CD4-positive, alpha-beta T cell (primary cell): ENCODE results near the gene CMAS. TPM values are rescaled to one million over a fixed set of nuclear protein-coding genes. Genes with fewer than 3 reads are reported as not detected.

Source experiments
- ATAC-seq: fragments of 200-7000 bp; cut with Tn5 transposase; one replicate; pipeline ENCODE4 v1.10.0; 2022; ENCODE audit warnings: mild to moderate bottlenecking; ENCODE audit not compliant: poor library complexity
- CTCF ChIA-PET: fragments of 350-600 bp; sonication (Branson Sonifier 250); formaldehyde crosslinking; loops from one replicate; lab custom pipeline; 2021; ENCODE audit warnings: antibody characterized with exemption, inconsistent platforms; lab: Charles Lee
- POLR2A ChIA-PET: fragments of 350-600 bp; sonication (Branson Sonifier 250); formaldehyde crosslinking; loops from one replicate; lab custom pipeline; 2021; ENCODE audit warnings: antibody characterized with exemption, inconsistent platforms; lab: Charles Lee
- DNase-seq, 14 experiments: peaks; one replicate each; pipeline ENCODE4 v3.0.0-alpha.2; 2013 to 2020; ENCODE audit warnings: mixed read lengths in 2 of 14
- H3K27ac ChIP-seq, 2 donors: one replicate each; pipeline versions ENCODE4 v1.5.1 to v1.7.0; 2013; ENCODE audit warnings: low read length in 2 of 2, low read depth in 1 of 2, mild to moderate bottlenecking in 1 of 2
- H3K27me3 ChIP-seq, 2 experiments: 1 replicate in 1 of 2; 2 replicates in 1 of 2; pipeline versions ENCODE4 v1.6.1 to v1.7.0; 2013; ENCODE audit warnings: low read length in 2 of 2, control low read depth in 1 of 2, mild to moderate bottlenecking in 1 of 2, moderate library complexity in 1 of 2; ENCODE audit not compliant: insufficient read depth in 2 of 2, control insufficient read depth in 1 of 2
- H3K36me3 ChIP-seq: one replicate; pipeline ENCODE4 v1.6.1; 2013; ENCODE audit warnings: low read length, control low read depth; ENCODE audit not compliant: insufficient read depth
- H3K4me1 ChIP-seq: one replicate; pipeline ENCODE4 v1.6.1; 2013; ENCODE audit warnings: low read length, control low read depth; ENCODE audit not compliant: insufficient read depth
- H3K4me3 ChIP-seq: one replicate; pipeline ENCODE4 v1.5.1; 2013; ENCODE audit warnings: mild to moderate bottlenecking, low read length, moderate library complexity
- H3K9me3 ChIP-seq, 2 experiments: 1 replicate in 1 of 2; 2 replicates in 1 of 2; pipeline versions ENCODE4 v1.6.1 to v1.7.0; 2013; ENCODE audit warnings: low read length in 2 of 2, mild to moderate bottlenecking in 2 of 2, control low read depth in 1 of 2, moderate library complexity in 1 of 2; ENCODE audit not compliant: control insufficient read depth in 1 of 2, insufficient read depth in 1 of 2
- H3K27ac Mint-ChIP-seq: one replicate; pipeline ENCODE4 v1.8.0; 2020; ENCODE audit warnings: mixed read lengths
- H3K27me3 Mint-ChIP-seq: one replicate; pipeline ENCODE4 v1.8.0; 2021; ENCODE audit warnings: mixed read lengths
- H3K36me3 Mint-ChIP-seq: one replicate; pipeline ENCODE4 v1.8.0; 2021; ENCODE audit warnings: low read depth, mixed read lengths
- H3K4me1 Mint-ChIP-seq: one replicate; pipeline ENCODE4 v1.8.0; 2021; ENCODE audit warnings: low read depth, mixed read lengths
- H3K4me3 Mint-ChIP-seq: one replicate; pipeline ENCODE4 v1.8.0; 2020; ENCODE audit warnings: mild to moderate bottlenecking, mixed read lengths
- H3K9me3 Mint-ChIP-seq: one replicate; pipeline ENCODE4 v1.8.0; 2020; ENCODE audit warnings: mixed read lengths
- intact Hi-C, 2 experiments: fragments of 100-400 bp; cut with DNase I in 1 of 2; cut with micrococcal nuclease in 1 of 2; formaldehyde crosslinking; loops; one replicate each; pipeline versions ENCODE4 v1.15.1 to v1.9.0; 2023 to 2025; cut with DNase I, micrococcal nuclease
- total RNA-seq, 174 experiments: library from RNA in 2 of 174; stranded (reverse) in 2 of 174; gene quantifications; one replicate each; pipeline ENCODE4 v1.2.3 and lab custom pipeline; 2021 to 2026
- TF ChIP-seq, protein P1 (sequence below): fragments of 200-600 bp; IDR thresholded peaks from one replicate; pipeline ENCODE4 v1.8.0; 2022; ENCODE audit warnings: antibody characterized with exemption, mild to moderate bottlenecking

Gene CMAS
- total RNA-seq, 2 experiments from 2014 or later, result 5.5 to 7.0 TPM

DNA sequence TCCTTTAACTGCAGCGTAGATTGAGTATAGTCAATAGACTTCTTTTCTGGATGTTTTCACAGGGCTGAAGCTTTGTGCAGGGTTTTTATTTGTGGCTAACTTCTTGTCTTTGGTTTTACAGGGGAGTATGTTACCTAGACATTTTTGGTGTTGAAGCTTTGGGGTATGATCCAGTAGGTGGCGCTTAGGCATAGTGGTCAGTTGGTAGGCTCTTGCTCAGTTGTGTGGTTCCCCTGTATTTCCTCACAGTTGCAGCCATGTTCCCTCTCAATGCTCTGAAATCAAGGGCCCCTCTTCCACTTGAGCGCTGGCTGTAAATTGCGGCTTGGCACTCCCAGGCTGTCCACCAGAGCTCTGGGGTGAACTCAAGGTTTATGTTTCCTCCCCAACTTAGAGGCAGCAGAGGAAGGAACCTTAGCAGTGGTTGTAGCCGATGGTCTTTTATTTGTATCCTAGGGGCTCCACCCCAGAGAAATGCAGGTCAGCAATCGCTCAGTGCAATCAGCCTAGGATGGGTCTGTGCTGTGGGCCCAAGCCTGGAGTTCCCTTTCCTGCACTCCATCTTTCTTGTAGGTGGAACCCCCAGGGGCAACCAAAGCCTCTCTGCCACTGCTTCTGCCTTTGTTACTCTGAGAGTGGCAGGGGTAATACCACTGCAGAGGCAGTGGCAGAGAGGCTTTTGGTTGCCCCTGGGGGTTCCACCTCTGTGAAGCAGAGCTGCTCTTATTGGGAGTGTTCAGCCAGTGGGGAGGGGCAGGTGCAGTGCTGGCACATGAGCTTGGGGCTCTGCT lies 55.1 kb downstream of the CMAS start:
- Mint-ChIP-seq H3K4me1 (peaks cover 14% of the 10 kb centered on the region), H3K9me3 (no peaks in the 10 kb centered on the region)
- POLR2A ChIA-PET, result interaction anchor here (0.6 to 1.3 kb wide), 3 partner anchors 11 to 44 kb away, joined by 3 to 4 read pairs (median 4); no protein-coding TSS in a partner anchor

DNA sequence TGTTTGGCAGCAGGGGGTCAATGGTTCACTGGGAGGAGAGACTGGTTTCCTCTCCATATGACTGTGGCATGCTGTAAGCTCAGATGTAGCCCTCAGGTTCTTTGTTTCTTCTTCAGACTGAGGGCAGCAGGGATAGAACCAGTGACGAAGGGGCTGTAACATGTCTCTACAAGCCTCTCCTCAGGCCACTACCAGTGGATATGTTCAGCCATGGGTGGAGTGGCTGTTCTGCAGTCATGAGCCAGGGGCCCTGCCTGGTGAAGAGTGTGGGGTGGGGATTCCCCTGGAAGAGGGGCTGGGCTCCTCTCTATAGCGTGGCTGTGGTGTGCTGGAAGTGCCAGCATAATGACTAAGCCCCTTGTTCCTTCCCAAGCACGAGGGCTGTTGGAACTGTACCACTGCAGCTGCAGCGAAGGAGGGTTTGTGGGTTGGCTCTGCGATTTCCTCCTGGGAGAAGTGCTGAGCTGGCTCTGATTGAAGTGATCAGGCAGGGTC lies 55.8 kb downstream of the CMAS start:
- H3K27ac ChIP-seq, result no peak overlapping the region
- Mint-ChIP-seq H3K9me3 (no peaks in the 10 kb centered on the region), H3K36me3 (no peaks in the 10 kb centered on the region), H3K4me1 (peaks cover 14% of the 10 kb centered on the region), H3K4me3 (no peak overlapping the region), H3K27ac (no peak overlapping the region), H3K27me3 (no peaks in the 10 kb centered on the region)
- no peaks in the 10 kb centered on the region for H3K9me3 ChIP-seq
- ChIA-PET CTCF (interaction anchor here (1.5 to 1.6 kb wide), 2 partner anchors 234 to 342 kb away, joined by 5 to 6 read pairs; no protein-coding TSS in a partner anchor), POLR2A (interaction anchor here (0.6 to 1.3 kb wide), 3 partner anchors 10 to 234 kb away, joined by 3 to 4 read pairs (median 3); no protein-coding TSS in a partner anchor)
- no peak overlapping the region for H3K4me3 ChIP-seq
- peak in 2 of 14 experiments; percentile 32 to 43 for DNase-seq
- ATAC-seq, result no peak
- intact Hi-C loops, result loop anchor here (2.0 to 10.0 kb wide), 4 partner anchors 63 to 341 kb away; partner anchors contain the start of gene ST8SIA1 (in 1 of the 2)
- H3K4me1 ChIP-seq, result peaks cover 15% of the 10 kb centered on the region
- no peaks in the 10 kb centered on the region for H3K36me3 ChIP-seq
- TF ChIP-seq, protein P1, sequence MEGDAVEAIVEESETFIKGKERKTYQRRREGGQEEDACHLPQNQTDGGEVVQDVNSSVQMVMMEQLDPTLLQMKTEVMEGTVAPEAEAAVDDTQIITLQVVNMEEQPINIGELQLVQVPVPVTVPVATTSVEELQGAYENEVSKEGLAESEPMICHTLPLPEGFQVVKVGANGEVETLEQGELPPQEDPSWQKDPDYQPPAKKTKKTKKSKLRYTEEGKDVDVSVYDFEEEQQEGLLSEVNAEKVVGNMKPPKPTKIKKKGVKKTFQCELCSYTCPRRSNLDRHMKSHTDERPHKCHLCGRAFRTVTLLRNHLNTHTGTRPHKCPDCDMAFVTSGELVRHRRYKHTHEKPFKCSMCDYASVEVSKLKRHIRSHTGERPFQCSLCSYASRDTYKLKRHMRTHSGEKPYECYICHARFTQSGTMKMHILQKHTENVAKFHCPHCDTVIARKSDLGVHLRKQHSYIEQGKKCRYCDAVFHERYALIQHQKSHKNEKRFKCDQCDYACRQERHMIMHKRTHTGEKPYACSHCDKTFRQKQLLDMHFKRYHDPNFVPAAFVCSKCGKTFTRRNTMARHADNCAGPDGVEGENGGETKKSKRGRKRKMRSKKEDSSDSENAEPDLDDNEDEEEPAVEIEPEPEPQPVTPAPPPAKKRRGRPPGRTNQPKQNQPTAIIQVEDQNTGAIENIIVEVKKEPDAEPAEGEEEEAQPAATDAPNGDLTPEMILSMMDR, result no peak
- no peaks in the 10 kb centered on the region for H3K27me3 ChIP-seq

More for the DNA sequence above, 55.1 kb downstream of the CMAS start:
- intact Hi-C loops, result loop anchor here (2.0 to 10.0 kb wide), 4 partner anchors 64 to 341 kb away; partner anchors contain the start of gene ST8SIA1 (in 1 of the 2)
- Histone ChIP-seq H3K4me3 (no peak overlapping the region), H3K36me3 (no peaks in the 10 kb centered on the region), H3K27me3 (no peaks in the 10 kb centered on the region), H3K9me3 (no peaks in the 10 kb centered on the region), H3K27ac (no peak overlapping the region), H3K4me1 (peaks cover 15% of the 10 kb centered on the region)
- no peaks in the 10 kb centered on the region for H3K36me3 Mint-ChIP-seq
- TF ChIP-seq, protein P1, result peak; percentile 66
- DNase-seq, result peak in 9 of 14 experiments; percentile 10 to 76 (median 33)
- peak; percentile 48 for ATAC-seq
- H3K27me3 Mint-ChIP-seq, result no peaks in the 10 kb centered on the region
- CTCF ChIA-PET, result interaction anchor here (1.2 to 1.6 kb wide), 3 partner anchors 234 to 350 kb away, joined by 4 to 6 read pairs (median 5); no protein-coding TSS in a partner anchor
- no peak overlapping the region for H3K27ac Mint-ChIP-seq
- no peak overlapping the region for H3K4me3 Mint-ChIP-seq

DNA sequence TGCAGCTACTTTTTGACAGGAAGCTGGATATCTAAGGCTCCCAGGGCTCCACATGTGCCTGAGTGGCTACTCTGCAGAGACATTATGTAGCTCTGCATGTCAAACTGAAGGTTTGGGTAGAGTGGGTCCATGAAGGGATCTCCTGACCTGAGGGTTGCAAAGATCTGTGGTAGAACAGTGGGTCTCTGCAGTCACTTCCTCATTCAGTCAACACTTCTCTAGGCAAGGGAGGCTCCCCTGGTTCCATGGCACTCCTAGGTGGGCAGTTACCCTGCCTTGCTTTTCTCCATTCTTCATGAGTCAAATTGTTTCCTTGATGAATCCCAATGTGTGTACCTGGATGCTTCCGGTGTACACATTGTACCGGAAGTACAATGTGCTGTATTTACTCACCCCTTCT lies 57.4 kb downstream of the CMAS start:
- no peaks in the 10 kb centered on the region for H3K9me3 Mint-ChIP-seq
- H3K27ac Mint-ChIP-seq, result no peak overlapping the region
- H3K36me3 Mint-ChIP-seq, result no peaks in the 10 kb centered on the region
- no peaks in the 10 kb centered on the region for H3K27me3 Mint-ChIP-seq
- H3K4me1 ChIP-seq, result peaks cover 15% of the 10 kb centered on the region
- intact Hi-C loops, result loop anchor here (5.0 to 10.0 kb wide), 3 partner anchors 61 to 339 kb away; no protein-coding TSS in a partner anchor
- no peak for DNase-seq
- TF ChIP-seq, protein P1, result no peak
- no peak overlapping the region for H3K27ac ChIP-seq
- H3K4me3 Mint-ChIP-seq, result no peak overlapping the region
- H3K4me3 ChIP-seq, result no peak overlapping the region
- ChIA-PET POLR2A (no interaction called here), CTCF (no interaction called here)
- no peak for ATAC-seq
- peaks cover 16% of the 10 kb centered on the region for H3K4me1 Mint-ChIP-seq
- H3K36me3 ChIP-seq, result no peaks in the 10 kb centered on the region
- H3K9me3 ChIP-seq, result no peaks in the 10 kb centered on the region
- no peaks in the 10 kb centered on the region for H3K27me3 ChIP-seq
